ENCODE data around the gene PLD4.

PLD4 gene

GRCh38 chr14:104929268-104930230 is 4.9 kb downstream of the PLD4 start:
- DNase-seq = no peak

GRCh38 chr14:104930526-104931303 is 6.0 kb downstream of the PLD4 start:
- DNase-seq = no peak

GRCh38 chr14:104931304-104931770 is 6.7 kb downstream of the PLD4 start:
- DNase-seq = no peak

- no peak for DNase-seq
These were observed 7.3 kb downstream of the PLD4 start for GRCh38 chr14:104931771-104932675.

- DNase-seq = peak; percentile 84
These were observed 8.3 kb downstream of the PLD4 start for GRCh38 chr14:104932676-104933631.

GRCh38 chr14:104933746-104934733 is 9.4 kb downstream of the PLD4 start:
- no peak for DNase-seq

GRCh38 chr14:104935026-104935650 is 10.5 kb downstream of the PLD4 start:
- no peak for DNase-seq

GRCh38 chr14:104935955-104936354 is 11.3 kb downstream of the PLD4 start:
- no peak for DNase-seq

- DNase-seq = no peak
These were observed 11.9 kb downstream of the PLD4 start for GRCh38 chr14:104936361-104937155.

GRCh38 chr14:104937161-104937560 is 12.5 kb downstream of the PLD4 start:
- no peak for DNase-seq

- no peak for DNase-seq
These were observed 13.2 kb downstream of the PLD4 start for GRCh38 chr14:104937694-104938365.

- DNase-seq = no peak
These were observed 13.8 kb downstream of the PLD4 start for GRCh38 chr14:104938436-104938835.

GRCh38 chr14:104938960-104939359 is 14.3 kb downstream of the PLD4 start:
- no peak for DNase-seq

- no peak for DNase-seq
These were observed 15.2 kb downstream of the PLD4 start for GRCh38 chr14:104939666-104940410.

- no peak for DNase-seq
These were observed 16.0 kb downstream of the PLD4 start for GRCh38 chr14:104940526-104941150.

- DNase-seq = no peak
These were observed 17.1 kb downstream of the PLD4 start for GRCh38 chr14:104941508-104942365.

All from activated CD4-positive, alpha-beta T cell treated with anti-CD3 and anti-CD28 coated beads, Interleukin-2, amount 50 U/mL, for 1 hour (primary cell).